ENCODE data around the gene ANKRD22. TPM values are rescaled to one million over a fixed set of nuclear protein-coding genes. Genes with fewer than 3 reads are reported as not detected.

Gene ANKRD22
- total and polyA plus RNA-seq, 2 donors (not counting 3 experiments of a cell fraction or from before 2014, with no cell fraction given), result not detected

DNA sequence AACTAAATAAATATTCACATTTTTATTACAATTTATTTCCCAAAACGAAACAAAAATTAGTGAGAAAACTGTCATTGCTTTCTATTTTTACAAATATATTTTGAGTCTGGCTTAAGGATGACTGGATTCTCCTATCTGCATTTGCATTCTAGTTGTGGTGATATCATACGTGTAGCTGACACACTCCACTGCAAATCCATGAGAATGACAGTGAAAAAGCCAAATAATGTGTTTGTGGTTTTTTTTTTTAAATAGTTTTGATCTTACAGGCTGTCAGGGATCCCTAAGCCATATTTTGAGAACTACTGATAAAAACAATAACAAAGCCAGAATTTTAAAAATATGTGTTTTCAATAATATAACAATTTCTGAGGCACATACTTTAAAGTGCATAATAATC, 22.6 kb upstream of the ANKRD22 start:
- no peak overlapping the region for H2AFZ ChIP-seq (ENCODE audit: low read depth, low read length)
- no peaks in the 10 kb centered on the region for H4K20me1 ChIP-seq (replicated peaks; ENCODE audit: control insufficient read depth, extremely low read depth, insufficient read depth, low read length)
- peaks cover 0 to 6% of the 10 kb centered on the region in 2 experiments for H3K27me3 ChIP-seq (ENCODE audit: control insufficient read depth in 2 of 2, insufficient read depth in 2 of 2, low read length in 2 of 2)
- FAIRE-seq, result no peak
- ChIA-PET POLR2A (no interaction called here), CTCF (no interaction called here)
- no peaks in the 10 kb centered on the region for H3K9me3 ChIP-seq (replicated peaks; ENCODE audit: control insufficient read depth, insufficient read depth, low read length)
- no peaks in the 10 kb centered on the region for H3K79me2 ChIP-seq (ENCODE audit: control insufficient read depth, insufficient read depth, low read length)
- H3K27ac ChIP-seq (ENCODE audit: insufficient read depth, low read depth, low read length), result no peak overlapping the region
- no peaks in the 10 kb centered on the region for H3K4me1 ChIP-seq (ENCODE audit: control insufficient read depth, extremely low read depth, insufficient read depth, low read length)
- H3K4me2 ChIP-seq (ENCODE audit: insufficient read depth, low read length), result no peak overlapping the region
- DNase-seq (ENCODE audit: low read depth, low spot score), result no peak
- H3K9me1 ChIP-seq (replicated peaks; ENCODE audit: control insufficient read depth, extremely low read depth, insufficient read depth, low read length), result no peaks in the 10 kb centered on the region
- H3K4me3 ChIP-seq (replicated peaks in 1 of 3; ENCODE audit: insufficient read depth in 1 of 3, low read depth in 1 of 3, low read length in 3 of 3), result no peak overlapping the region
- TF ChIP-seq, protein P1, sequence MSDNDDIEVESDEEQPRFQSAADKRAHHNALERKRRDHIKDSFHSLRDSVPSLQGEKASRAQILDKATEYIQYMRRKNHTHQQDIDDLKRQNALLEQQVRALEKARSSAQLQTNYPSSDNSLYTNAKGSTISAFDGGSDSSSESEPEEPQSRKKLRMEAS (IDR thresholded peaks at IDR 0.05; ENCODE audit: insufficient read depth, insufficient read length), result no peak
- TF ChIP-seq, protein P2, sequence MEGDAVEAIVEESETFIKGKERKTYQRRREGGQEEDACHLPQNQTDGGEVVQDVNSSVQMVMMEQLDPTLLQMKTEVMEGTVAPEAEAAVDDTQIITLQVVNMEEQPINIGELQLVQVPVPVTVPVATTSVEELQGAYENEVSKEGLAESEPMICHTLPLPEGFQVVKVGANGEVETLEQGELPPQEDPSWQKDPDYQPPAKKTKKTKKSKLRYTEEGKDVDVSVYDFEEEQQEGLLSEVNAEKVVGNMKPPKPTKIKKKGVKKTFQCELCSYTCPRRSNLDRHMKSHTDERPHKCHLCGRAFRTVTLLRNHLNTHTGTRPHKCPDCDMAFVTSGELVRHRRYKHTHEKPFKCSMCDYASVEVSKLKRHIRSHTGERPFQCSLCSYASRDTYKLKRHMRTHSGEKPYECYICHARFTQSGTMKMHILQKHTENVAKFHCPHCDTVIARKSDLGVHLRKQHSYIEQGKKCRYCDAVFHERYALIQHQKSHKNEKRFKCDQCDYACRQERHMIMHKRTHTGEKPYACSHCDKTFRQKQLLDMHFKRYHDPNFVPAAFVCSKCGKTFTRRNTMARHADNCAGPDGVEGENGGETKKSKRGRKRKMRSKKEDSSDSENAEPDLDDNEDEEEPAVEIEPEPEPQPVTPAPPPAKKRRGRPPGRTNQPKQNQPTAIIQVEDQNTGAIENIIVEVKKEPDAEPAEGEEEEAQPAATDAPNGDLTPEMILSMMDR (IDR thresholded peaks at IDR 0.05; ENCODE audit: extremely low read depth in 1 of 2, insufficient read depth in 1 of 2, low read depth in 1 of 2, low read length in 2 of 2), result no peak
- TF ChIP-seq GATA2 (IDR thresholded peaks at IDR 0.05; ENCODE audit: insufficient read depth, insufficient read length, low read depth, low read length) (no peak), FOS (IDR thresholded peaks at IDR 0.05; ENCODE audit: borderline replicate concordance, insufficient read depth, low read length) (no peak), POLR2A (IDR thresholded peaks at IDR 0.05; ENCODE audit: low read depth, low read length) (no peak), EZH2 (IDR thresholded peaks at IDR 0.05; ENCODE audit: borderline replicate concordance, low read depth, low read length, severe bottlenecking) (no peak), POLR2AphosphoS5 (IDR thresholded peaks at IDR 0.05; ENCODE audit: insufficient read depth, low read depth, low read length) (no peak), JUN (IDR thresholded peaks at IDR 0.05; ENCODE audit: borderline replicate concordance, insufficient read depth, insufficient read length, low read depth) (no peak), MYC (IDR thresholded peaks at IDR 0.05; ENCODE audit: low read depth, low read length) (no peak)
- no peak overlapping the region for H3K9ac ChIP-seq (replicated peaks; ENCODE audit: extremely low read depth, insufficient read depth, low read length)
- BruUV-seq (replicated peaks), result no TSS peak
- dilution Hi-C loops (cut with MboI; ENCODE audit: extremely low pct_ligation_motif_present, low sequenced_read_pairs) (no loop called here), intact Hi-C loops (cut with micrococcal nuclease) (no loop called here)
- H3K36me3 ChIP-seq (ENCODE audit: control insufficient read depth in 2 of 2, extremely low read depth in 1 of 2, insufficient read depth in 2 of 2, low read length in 2 of 2), result no peaks in the 10 kb centered on the region
